Effector memory CD4-positive, alpha-beta T cell (primary cell): Measurements from ENCODE around the gene SLC3A2.
A peak's percentile ranks its signal among the peaks of the same experiment; 100 is the strongest.
"Not testable (repeated sequence)": the region's sequence is repeated elsewhere in the genome, so short reads cannot be mapped to it uniquely, and the experiment has no call there.

Experiments
- DNase-seq, 3 donors: peaks; one replicate each; pipeline ENCODE4 v3.0.0-alpha.2; 2020
- H3K27ac ChIP-seq: 2 replicates; pipeline ENCODE4 v1.7.0; 2013; ENCODE audit warnings: mild to moderate bottlenecking, low read length, moderate library complexity; ENCODE audit not compliant: insufficient read depth, poor library complexity, severe bottlenecking
- H3K27me3 ChIP-seq: replicated peaks from 2 replicates; pipeline ENCODE4 v1.7.0; 2013; ENCODE audit warnings: mild to moderate bottlenecking, low read length; ENCODE audit not compliant: insufficient read depth, control insufficient read depth, poor library complexity, severe bottlenecking
- H3K36me3 ChIP-seq: 2 replicates; pipeline ENCODE4 v1.7.0; 2013; ENCODE audit warnings: mild to moderate bottlenecking, low read length, moderate library complexity; ENCODE audit not compliant: control insufficient read depth, insufficient read depth
- H3K4me1 ChIP-seq: 2 replicates; pipeline ENCODE4 v1.7.0; 2013; ENCODE audit warnings: low read length, mild to moderate bottlenecking; ENCODE audit not compliant: control insufficient read depth, insufficient read depth, poor library complexity, severe bottlenecking
- H3K4me3 ChIP-seq: 2 replicates; pipeline ENCODE4 v1.7.0; 2013; ENCODE audit warnings: low read length, low read depth, mild to moderate bottlenecking; ENCODE audit not compliant: insufficient read depth, poor library complexity, severe bottlenecking
- H3K9me3 ChIP-seq: 2 replicates; pipeline ENCODE4 v1.7.0; 2013; ENCODE audit warnings: mild to moderate bottlenecking, low read length, moderate library complexity; ENCODE audit not compliant: control insufficient read depth

Gene SLC3A2

GRCh38 chr11:62841361-62842170 is 39.1 kb upstream of the SLC3A2 start:
- peak; percentile 70 to 83 (median 74) for DNase-seq
- Histone ChIP-seq H3K27me3 (no peaks in the 10 kb centered on the region), H3K9me3 (no peaks in the 10 kb centered on the region), H3K27ac (peak overlapping the region; percentile 99), H3K4me1 (peaks cover 21% of the 10 kb centered on the region), H3K4me3 (peak overlapping the region; percentile 73), H3K36me3 (no peaks in the 10 kb centered on the region)

DNA sequence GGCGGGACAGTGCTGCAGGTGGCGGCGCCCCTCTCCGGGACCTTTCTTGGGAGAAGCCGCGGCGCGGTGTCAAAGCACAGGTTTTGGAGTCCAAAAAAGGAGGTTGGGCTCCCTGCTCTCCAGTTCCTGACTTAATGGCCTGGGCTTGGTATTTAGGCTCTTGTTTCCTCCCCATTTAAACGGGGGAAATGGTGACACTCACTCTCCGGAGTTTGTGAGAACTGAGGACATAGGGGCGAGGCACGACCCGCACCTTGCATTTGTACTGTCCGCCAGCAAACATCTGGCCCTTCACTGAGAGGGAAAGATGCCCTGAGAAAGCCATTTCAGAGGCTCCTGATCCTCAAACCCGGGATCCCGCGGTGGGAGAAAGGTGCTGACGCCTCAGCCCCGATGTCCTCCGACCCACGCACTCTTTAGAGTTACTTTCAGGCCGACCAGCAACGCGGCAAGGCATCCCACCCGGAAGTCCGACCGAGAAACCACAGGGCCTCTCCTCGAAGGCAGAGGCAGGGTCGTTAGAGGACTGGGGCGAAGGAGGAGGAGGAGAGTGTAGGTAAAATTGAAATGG is 38.4 kb upstream of the SLC3A2 start:
- Histone ChIP-seq H3K4me1 (peaks cover 21% of the 10 kb centered on the region), H3K36me3 (no peaks in the 10 kb centered on the region), H3K27ac (peak overlapping the region; percentile 99), H3K27me3 (no peaks in the 10 kb centered on the region), H3K4me3 (peak overlapping the region; percentile 48), H3K9me3 (no peaks in the 10 kb centered on the region)
- no peak for DNase-seq

- H3K4me1 ChIP-seq, result peaks cover 21% of the 10 kb centered on the region
- peak overlapping the region; percentile 48 for H3K4me3 ChIP-seq
- not testable (repeated sequence) for DNase-seq, H3K36me3 ChIP-seq, H3K27me3 ChIP-seq, H3K9me3 ChIP-seq
- peak overlapping the region; percentile 99 for H3K27ac ChIP-seq
Measured at GRCh38 chr11:62842891-62843290, 37.8 kb upstream of the SLC3A2 start.

DNA sequence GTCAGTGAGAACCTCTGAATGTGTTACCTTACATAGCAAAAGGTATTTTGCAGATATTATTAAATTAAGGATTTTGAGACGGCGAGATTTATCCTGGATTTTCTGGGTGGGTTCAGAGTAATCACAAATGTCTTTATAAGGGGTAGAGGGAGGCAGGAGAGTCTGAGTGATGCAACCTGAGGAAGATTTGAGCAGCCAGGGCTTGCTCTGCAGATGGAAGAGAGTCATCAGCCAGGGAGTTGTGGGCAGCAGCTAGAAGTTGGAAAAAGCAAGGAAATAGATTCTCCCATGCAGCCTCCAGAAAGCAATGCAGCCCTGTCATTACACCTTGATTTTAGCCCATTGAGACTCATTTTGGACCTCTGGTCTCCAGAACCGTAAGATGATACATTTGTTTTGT is 37.2 kb upstream of the SLC3A2 start:
- no peaks in the 10 kb centered on the region for H3K27me3 ChIP-seq
- no peaks in the 10 kb centered on the region for H3K9me3 ChIP-seq
- no peaks in the 10 kb centered on the region for H3K36me3 ChIP-seq
- H3K27ac ChIP-seq, result no peak overlapping the region
- H3K4me3 ChIP-seq, result no peak overlapping the region
- H3K4me1 ChIP-seq, result peaks cover 21% of the 10 kb centered on the region
- DNase-seq, result no peak

GRCh38 chr11:62844154-62844553 is 36.5 kb upstream of the SLC3A2 start:
- Histone ChIP-seq H3K4me1 (peaks cover 16% of the 10 kb centered on the region), H3K36me3 (no peaks in the 10 kb centered on the region), H3K9me3 (no peaks in the 10 kb centered on the region), H3K4me3 (no peak overlapping the region), H3K27ac (no peak overlapping the region), H3K27me3 (no peaks in the 10 kb centered on the region)
- DNase-seq, result no peak

DNA sequence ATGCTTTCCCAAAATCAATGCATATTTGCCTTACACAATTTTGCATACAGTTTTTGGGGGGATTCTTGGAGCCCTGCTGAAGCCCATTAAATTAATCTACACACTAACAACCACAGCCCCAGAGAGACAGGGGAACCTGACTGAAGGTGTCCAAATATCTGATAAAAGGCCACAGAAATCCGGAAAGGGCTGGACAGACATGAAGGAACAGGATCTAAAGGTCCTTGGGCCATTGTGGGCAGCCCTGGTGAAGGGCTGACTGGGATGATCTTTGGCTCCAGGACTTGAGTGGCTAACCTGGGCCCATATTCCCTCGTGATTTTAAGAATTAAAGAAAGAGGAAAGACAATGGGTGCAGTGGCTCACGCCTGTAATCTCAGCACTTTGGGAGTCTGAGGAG is 34.5 kb upstream of the SLC3A2 start:
- H3K4me1 ChIP-seq, result peaks cover 13% of the 10 kb centered on the region
- H3K27ac ChIP-seq, result no peak overlapping the region
- no peaks in the 10 kb centered on the region for H3K27me3 ChIP-seq
- H3K4me3 ChIP-seq, result no peak overlapping the region
- H3K36me3 ChIP-seq, result no peaks in the 10 kb centered on the region
- DNase-seq, result no peak
- H3K9me3 ChIP-seq, result no peaks in the 10 kb centered on the region

DNA sequence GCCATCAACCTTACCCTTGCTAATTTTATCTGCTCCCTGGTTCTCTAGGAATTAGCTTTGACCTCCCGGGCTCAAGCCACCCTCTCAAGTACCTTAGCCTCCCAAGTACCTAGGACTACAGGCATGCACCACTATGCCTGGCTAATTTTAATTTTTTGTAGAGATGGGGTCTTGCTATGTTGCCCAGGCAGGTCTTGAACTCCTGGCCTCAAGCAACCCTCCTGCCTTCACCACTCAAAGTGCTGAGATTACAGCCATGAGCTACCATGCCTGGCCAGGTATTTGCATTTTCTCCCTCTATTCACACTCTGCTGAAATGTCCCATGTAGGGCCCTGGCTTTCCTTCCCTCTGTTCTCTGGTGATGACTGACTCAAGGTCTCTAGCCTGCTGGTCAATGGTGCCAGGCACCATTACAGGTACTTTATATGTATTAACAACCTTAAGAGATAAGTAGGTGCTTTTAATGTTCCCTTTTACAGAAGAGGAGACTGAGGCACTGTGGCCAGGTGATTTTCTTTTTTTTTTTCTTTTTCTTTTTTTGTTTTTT is 32.9 kb upstream of the SLC3A2 start:
- H3K36me3 ChIP-seq, result peaks cover 14% of the 10 kb centered on the region
- H3K27ac ChIP-seq, result no peak overlapping the region
- DNase-seq, result no peak
- H3K9me3 ChIP-seq, result no peaks in the 10 kb centered on the region
- no peak overlapping the region for H3K4me3 ChIP-seq
- H3K27me3 ChIP-seq, result no peaks in the 10 kb centered on the region
- H3K4me1 ChIP-seq, result peaks cover 8% of the 10 kb centered on the region

GRCh38 chr11:62850911-62851806 is 29.5 kb upstream of the SLC3A2 start:
- H3K9me3 ChIP-seq, result no peaks in the 10 kb centered on the region
- peaks cover 28% of the 10 kb centered on the region for H3K4me1 ChIP-seq
- peaks cover 32% of the 10 kb centered on the region for H3K36me3 ChIP-seq
- no peaks in the 10 kb centered on the region for H3K27me3 ChIP-seq
- H3K4me3 ChIP-seq, result no peak overlapping the region
- H3K27ac ChIP-seq, result peak overlapping the region; percentile 14
- no peak for DNase-seq

DNA sequence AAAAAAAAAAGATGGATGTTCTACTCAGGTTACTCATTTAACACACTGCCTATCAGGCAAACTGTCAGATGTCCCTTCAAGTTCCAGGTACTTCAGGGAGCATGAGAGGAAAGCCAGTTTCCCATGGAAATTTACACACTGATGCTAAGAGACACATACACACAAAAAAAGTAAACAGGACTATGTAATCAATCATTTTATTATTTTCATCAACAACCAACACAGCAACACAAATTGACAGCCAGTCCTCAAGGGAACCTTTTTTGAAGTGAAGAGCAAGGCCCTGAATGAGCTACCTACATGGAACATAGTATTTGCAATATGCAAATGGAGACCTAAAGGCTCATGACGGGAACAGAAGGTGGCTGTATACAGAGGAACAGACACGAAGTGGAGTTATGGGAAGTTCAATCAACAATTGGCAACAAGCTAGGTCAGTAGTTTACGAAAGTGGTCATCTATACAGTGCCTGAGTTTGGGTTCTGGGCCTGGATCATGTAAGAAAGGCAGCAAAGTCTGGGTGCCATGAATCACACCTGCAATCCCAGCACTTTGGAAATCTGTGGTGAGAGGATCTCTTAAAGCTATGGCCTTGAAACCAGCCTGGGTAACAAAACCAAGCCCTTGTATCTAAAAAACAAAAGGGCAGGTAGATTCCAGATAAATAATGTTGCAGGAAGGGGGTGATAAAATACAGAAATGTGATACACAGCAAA is 28.7 kb upstream of the SLC3A2 start:
- Histone ChIP-seq H3K36me3 (peaks cover 32% of the 10 kb centered on the region), H3K4me1 (peaks cover 35% of the 10 kb centered on the region), H3K27ac (peak overlapping the region; percentile 14), H3K4me3 (no peak overlapping the region), H3K27me3 (no peaks in the 10 kb centered on the region), H3K9me3 (no peaks in the 10 kb centered on the region)
- DNase-seq, result no peak
